ENCODE data around the gene GALNT2.

The GALNT2 gene

GRCh38 chr1:230289350-230289644 is 222.3 kb downstream of the GALNT2 start:
- Histone ChIP-seq H3K27ac (replicated peaks) (no peak overlapping the region), H3K27me3 (ENCODE audit: insufficient read depth, poor library complexity, severe bottlenecking) (no peaks in the 10 kb centered on the region), H3K4me3 (replicated peaks; ENCODE audit: insufficient read depth, low read length) (no peak overlapping the region)
- TF ChIP-seq GABPA (IDR thresholded peaks at IDR 0.05; ENCODE audit: low read depth) (no peak), CTCF (IDR thresholded peaks at IDR 0.05; ENCODE audit: insufficient read depth, low read length) (no peak), POLR2AphosphoS5 (IDR thresholded peaks at IDR 0.05; ENCODE audit: low read depth) (no peak), SPI1 (IDR thresholded peaks at IDR 0.05; ENCODE audit: borderline replicate concordance, low read depth) (no peak)
- TF ChIP-seq, protein P1, sequence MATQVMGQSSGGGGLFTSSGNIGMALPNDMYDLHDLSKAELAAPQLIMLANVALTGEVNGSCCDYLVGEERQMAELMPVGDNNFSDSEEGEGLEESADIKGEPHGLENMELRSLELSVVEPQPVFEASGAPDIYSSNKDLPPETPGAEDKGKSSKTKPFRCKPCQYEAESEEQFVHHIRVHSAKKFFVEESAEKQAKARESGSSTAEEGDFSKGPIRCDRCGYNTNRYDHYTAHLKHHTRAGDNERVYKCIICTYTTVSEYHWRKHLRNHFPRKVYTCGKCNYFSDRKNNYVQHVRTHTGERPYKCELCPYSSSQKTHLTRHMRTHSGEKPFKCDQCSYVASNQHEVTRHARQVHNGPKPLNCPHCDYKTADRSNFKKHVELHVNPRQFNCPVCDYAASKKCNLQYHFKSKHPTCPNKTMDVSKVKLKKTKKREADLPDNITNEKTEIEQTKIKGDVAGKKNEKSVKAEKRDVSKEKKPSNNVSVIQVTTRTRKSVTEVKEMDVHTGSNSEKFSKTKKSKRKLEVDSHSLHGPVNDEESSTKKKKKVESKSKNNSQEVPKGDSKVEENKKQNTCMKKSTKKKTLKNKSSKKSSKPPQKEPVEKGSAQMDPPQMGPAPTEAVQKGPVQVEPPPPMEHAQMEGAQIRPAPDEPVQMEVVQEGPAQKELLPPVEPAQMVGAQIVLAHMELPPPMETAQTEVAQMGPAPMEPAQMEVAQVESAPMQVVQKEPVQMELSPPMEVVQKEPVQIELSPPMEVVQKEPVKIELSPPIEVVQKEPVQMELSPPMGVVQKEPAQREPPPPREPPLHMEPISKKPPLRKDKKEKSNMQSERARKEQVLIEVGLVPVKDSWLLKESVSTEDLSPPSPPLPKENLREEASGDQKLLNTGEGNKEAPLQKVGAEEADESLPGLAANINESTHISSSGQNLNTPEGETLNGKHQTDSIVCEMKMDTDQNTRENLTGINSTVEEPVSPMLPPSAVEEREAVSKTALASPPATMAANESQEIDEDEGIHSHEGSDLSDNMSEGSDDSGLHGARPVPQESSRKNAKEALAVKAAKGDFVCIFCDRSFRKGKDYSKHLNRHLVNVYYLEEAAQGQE (IDR thresholded peaks at IDR 0.05; ENCODE audit: insufficient replicate concordance, low read depth): no peak
- DNase-seq (ENCODE audit: low read depth in 1 of 2, low spot score in 1 of 2): no peak

- TF ChIP-seq POLR2AphosphoS5 (IDR thresholded peaks at IDR 0.05; ENCODE audit: low read depth): no peak
- TF ChIP-seq SPI1 (IDR thresholded peaks at IDR 0.05; ENCODE audit: borderline replicate concordance, low read depth): no peak
- TF ChIP-seq GABPA (IDR thresholded peaks at IDR 0.05; ENCODE audit: low read depth): no peak
- TF ChIP-seq, protein P1 (IDR thresholded peaks at IDR 0.05; ENCODE audit: insufficient replicate concordance, low read depth): no peak
- TF ChIP-seq CTCF (IDR thresholded peaks at IDR 0.05; ENCODE audit: insufficient read depth, low read length): no peak
- H3K4me3 ChIP-seq (replicated peaks; ENCODE audit: insufficient read depth, low read length): no peak overlapping the region
- no peak for DNase-seq (ENCODE audit: low read depth in 1 of 2, low spot score in 1 of 2)
- H3K27me3 ChIP-seq (ENCODE audit: insufficient read depth, poor library complexity, severe bottlenecking): no peaks in the 10 kb centered on the region
- no peak overlapping the region for H3K27ac ChIP-seq (replicated peaks)
These were observed 224.9 kb downstream of the GALNT2 start for GRCh38 chr1:230291731-230292620.

DNA sequence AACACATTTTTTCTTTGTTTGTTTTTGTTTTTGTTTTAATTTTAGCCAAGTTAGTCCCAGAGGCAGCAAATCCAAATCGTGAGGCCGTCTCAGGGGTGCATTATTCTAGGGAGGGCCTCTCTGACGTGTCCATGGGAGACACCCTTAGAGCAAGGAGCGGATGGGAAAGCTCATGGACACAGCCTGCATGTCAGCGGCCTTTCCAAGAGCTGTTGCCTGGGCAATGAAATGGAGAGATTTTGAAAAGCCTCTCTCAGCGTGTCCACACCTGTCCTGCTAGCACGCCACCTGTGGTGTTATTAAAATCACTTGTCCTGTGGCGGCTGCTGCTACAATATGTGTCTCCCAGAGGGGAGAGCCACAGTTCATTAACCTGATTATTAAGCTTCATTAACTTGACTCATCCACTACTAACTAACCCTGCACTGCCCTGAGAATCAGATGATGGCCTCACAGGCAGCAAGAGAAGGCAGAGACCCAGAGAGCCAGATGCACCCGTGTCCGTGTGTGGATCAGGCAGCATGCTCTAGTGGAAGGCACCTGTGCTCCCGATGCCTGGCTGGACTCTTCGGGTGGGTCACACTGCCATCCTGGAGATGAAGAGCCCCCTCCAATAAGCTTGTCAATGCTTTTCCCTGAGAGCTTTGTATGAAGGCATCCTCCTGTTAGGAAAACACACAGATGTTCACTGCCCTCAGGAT is 225.8 kb downstream of the GALNT2 start:
- TF ChIP-seq SPI1 (IDR thresholded peaks at IDR 0.05; ENCODE audit: borderline replicate concordance, low read depth) (no peak), GABPA (IDR thresholded peaks at IDR 0.05; ENCODE audit: low read depth) (no peak), POLR2AphosphoS5 (IDR thresholded peaks at IDR 0.05; ENCODE audit: low read depth) (no peak)
- TF ChIP-seq, protein P1 (IDR thresholded peaks at IDR 0.05; ENCODE audit: insufficient replicate concordance, low read depth): no peak
- Histone ChIP-seq H3K27me3 (ENCODE audit: insufficient read depth, poor library complexity, severe bottlenecking) (no peaks in the 10 kb centered on the region), H3K27ac (replicated peaks) (no peak overlapping the region), H3K4me3 (replicated peaks; ENCODE audit: insufficient read depth, low read length) (no peak overlapping the region)
- DNase-seq (ENCODE audit: low read depth in 1 of 2, low spot score in 1 of 2): no peak
